Central memory CD8-positive, alpha-beta T cell (primary cell): Measurements from ENCODE around the gene HDGFL2.

ENCODE experiments used
- ATAC-seq: fragments of 150-1000 bp; cut with Tn5 transposase; replicated peaks from 2 replicates; pipeline ENCODE4 v1.10.0; 2022; ENCODE audit warnings: mild to moderate bottlenecking, moderate FRiP score, moderate number of reproducible peaks; ENCODE audit not compliant: poor library complexity, severe bottlenecking; ENCODE audit errors: extremely low read depth
- DNase-seq, 2 donors: peaks; one replicate each; pipeline ENCODE4 v3.0.0; 2021; ENCODE audit warnings: low spot score in 2 of 2
- H3K27ac Mint-ChIP-seq: one replicate; pipeline ENCODE4 v1.8.0; 2022; ENCODE audit warnings: low read depth, mild to moderate bottlenecking, moderate library complexity, mixed read lengths
- H3K27me3 Mint-ChIP-seq: one replicate; pipeline ENCODE4 v1.8.0; 2022; ENCODE audit warnings: mixed read lengths
- H3K36me3 Mint-ChIP-seq: one replicate; pipeline ENCODE4 v1.8.0; 2022; ENCODE audit warnings: mild to moderate bottlenecking, moderate library complexity, mixed read lengths; ENCODE audit not compliant: insufficient read depth
- H3K4me1 Mint-ChIP-seq: one replicate; pipeline ENCODE4 v1.8.0; 2022; ENCODE audit warnings: mixed read lengths
- H3K4me3 Mint-ChIP-seq: one replicate; pipeline ENCODE4 v1.8.0; 2022; ENCODE audit warnings: mild to moderate bottlenecking, moderate library complexity, mixed read lengths
- H3K9me3 Mint-ChIP-seq: one replicate; pipeline ENCODE4 v1.8.0; 2022; ENCODE audit warnings: mixed read lengths

The HDGFL2 gene

DNA sequence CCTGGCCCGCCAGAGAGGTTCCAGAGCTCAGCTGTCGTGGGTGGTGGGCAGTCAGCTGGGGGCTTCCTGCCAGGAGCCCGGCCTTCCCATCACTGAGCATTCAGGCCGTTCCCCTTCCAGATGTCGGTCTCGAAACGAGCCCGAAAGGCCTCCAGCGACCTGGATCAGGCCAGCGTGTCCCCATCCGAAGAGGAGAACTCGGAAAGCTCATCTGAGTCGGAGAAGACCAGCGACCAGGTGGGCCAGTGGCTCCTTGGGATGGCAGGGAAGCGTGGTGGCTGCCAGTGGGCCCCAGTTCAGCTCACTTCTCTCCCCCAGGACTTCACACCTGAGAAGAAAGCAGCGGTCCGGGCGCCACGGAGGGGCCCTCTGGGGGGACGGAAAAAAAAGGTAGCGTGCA lies 19.3 kb downstream of the HDGFL2 start:
- peaks cover 5% of the 10 kb centered on the region for H3K4me1 Mint-ChIP-seq
- H3K36me3 Mint-ChIP-seq, result peaks cover 13% of the 10 kb centered on the region
- H3K27me3 Mint-ChIP-seq, result no peaks in the 10 kb centered on the region
- no peak overlapping the region for H3K27ac Mint-ChIP-seq
- H3K9me3 Mint-ChIP-seq, result no peaks in the 10 kb centered on the region
- no peak overlapping the region for H3K4me3 Mint-ChIP-seq
- DNase-seq, result no peak
- no peak for ATAC-seq

DNA sequence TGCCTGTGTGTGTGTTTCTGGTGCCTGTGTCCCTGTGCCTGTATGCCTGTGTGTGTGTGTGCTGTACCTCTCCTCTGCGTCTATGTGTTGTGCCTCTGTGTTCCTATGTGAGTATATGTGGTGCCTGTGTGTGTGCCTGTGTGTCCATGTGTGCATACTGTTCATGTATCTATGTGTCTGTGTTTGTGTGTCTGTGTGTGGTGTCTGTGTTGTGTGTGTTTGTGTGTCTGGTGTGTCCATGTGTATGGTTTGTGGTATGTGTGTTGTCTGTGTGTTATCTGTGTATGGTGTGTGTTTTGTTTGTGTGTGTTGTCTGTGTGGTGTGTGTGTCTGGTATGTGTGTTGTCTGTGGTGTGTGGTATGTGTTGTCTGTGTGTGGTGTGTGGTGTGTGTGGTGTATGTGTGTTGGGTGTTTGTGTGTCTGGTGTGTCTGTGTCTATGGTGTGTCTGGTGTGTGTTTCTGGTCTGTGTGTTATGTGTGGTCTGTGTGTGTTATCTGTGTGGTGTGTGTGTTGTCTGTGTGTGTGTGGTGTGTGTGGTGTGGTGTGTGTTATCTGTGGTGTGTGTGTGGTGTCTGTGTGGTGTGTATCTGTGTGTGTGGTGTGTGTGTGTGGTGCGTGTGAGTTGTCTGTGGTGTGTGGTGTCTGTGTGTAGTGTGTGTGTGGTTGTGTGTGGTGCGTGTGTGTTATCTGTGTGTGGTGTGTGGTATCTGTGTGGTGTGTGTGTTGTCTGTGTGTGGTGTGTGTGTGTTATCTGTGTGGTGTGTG lies 20.4 kb downstream of the HDGFL2 start:
- no peaks in the 10 kb centered on the region for H3K27me3 Mint-ChIP-seq
- H3K4me3 Mint-ChIP-seq, result no peak overlapping the region
- DNase-seq (no peak), ATAC-seq (no peak)
- H3K9me3 Mint-ChIP-seq, result no peaks in the 10 kb centered on the region
- H3K4me1 Mint-ChIP-seq, result no peaks in the 10 kb centered on the region
- no peak overlapping the region for H3K27ac Mint-ChIP-seq
- H3K36me3 Mint-ChIP-seq, result peaks cover 13% of the 10 kb centered on the region

DNA sequence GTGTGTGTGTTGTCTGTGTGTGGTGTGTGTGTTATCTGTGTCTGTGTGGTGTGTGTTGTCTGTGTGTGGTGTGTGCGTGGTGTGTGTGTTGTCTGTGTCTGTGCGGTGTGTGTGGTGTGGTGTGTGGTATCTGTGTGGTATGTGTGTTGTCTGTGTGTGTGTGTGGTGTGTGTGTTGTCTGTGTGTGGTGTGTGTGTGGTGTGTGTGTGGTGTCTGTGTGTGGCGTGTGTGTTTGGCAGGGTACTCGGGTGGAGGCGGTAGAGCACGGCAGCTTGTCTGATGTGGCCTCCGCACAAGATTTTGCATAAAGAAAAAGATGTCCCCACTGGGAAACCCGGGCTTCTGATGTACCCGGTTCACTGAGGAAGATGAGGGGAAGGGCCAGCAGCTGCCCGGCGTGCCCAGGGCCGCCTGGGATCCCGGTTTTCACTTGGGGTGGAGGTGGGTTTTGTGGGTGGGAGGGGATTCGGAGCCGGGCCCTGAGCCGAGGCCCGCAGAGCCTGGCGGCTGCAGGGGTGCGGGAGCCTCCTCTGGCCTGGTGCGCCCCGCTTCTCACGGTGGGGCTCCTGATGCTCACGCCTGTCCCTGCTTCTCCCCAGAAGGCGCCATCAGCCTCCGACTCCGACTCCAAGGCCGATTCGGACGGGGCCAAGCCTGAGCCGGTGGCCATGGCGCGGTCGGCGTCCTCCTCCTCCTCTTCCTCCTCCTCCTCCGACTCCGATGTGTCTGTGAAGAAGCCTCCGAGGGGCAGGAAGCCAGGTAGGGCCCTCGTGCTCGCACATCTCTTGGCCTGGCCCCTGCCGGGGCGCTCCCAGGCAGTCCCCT lies 21.2 kb downstream of the HDGFL2 start:
- Mint-ChIP-seq H3K9me3 (no peaks in the 10 kb centered on the region), H3K27ac (no peak overlapping the region), H3K36me3 (peaks cover 13% of the 10 kb centered on the region), H3K4me3 (no peak overlapping the region), H3K27me3 (no peaks in the 10 kb centered on the region), H3K4me1 (no peaks in the 10 kb centered on the region)
- DNase-seq (no peak), ATAC-seq (no peak)

DNA sequence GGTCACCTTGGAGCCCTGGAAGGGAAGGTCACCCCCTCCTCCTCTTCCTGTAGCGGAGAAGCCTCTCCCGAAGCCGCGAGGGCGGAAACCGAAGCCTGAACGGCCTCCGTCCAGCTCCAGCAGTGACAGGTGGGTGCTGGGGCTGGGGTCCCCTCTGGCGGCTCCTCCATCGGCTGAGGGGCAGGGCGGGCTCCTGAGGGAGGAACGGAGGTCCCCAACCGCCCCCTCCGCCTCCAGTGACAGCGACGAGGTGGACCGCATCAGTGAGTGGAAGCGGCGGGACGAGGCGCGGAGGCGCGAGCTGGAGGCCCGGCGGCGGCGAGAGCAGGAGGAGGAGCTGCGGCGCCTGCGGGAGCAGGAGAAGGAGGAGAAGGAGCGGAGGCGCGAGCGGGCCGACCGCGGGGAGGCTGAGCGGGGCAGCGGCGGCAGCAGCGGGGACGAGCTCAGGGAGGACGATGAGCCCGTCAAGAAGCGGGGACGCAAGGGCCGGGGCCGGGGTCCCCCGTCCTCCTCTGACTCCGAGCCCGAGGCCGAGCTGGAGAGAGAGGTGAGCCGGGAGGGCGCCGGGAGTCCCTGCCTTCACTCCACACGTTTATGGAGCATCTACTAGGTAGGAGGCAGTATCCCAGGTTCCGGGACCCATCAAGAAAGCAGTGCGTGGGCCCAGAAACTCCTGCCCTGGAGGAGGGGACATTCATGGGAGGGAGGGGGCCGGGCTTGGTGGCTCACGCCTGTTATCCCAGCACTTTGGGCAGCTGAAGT lies 22.0 kb downstream of the HDGFL2 start:
- Mint-ChIP-seq H3K27me3 (no peaks in the 10 kb centered on the region), H3K36me3 (peaks cover 13% of the 10 kb centered on the region), H3K27ac (no peak overlapping the region), H3K4me3 (no peak overlapping the region), H3K9me3 (no peaks in the 10 kb centered on the region), H3K4me1 (no peaks in the 10 kb centered on the region)
- no peak for DNase-seq
- no peak for ATAC-seq

DNA sequence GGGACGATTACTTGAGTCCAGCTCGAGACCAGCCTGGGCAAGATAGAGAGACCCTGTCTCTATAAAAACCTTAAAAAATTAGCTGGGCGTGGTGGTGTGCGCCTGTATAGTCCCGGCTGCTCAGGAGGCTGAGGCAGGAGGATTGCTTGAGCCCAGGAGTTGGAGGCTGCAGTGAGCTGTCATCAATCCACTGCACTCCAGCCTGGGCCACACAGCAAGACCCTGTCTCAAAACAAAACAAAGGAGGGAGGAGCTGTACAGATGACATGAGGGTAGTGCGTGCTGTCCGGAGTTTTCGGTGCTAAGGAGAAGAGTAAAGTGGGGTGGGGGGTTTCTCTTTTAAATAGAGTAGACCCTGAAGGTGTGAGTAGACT lies 22.6 kb downstream of the HDGFL2 start:
- ATAC-seq (no peak), DNase-seq (no peak)
- H3K27me3 Mint-ChIP-seq, result no peaks in the 10 kb centered on the region
- no peaks in the 10 kb centered on the region for H3K9me3 Mint-ChIP-seq
- peaks cover 13% of the 10 kb centered on the region for H3K36me3 Mint-ChIP-seq
- H3K4me1 Mint-ChIP-seq, result no peaks in the 10 kb centered on the region
- no peak overlapping the region for H3K4me3 Mint-ChIP-seq
- H3K27ac Mint-ChIP-seq, result no peak overlapping the region

DNA sequence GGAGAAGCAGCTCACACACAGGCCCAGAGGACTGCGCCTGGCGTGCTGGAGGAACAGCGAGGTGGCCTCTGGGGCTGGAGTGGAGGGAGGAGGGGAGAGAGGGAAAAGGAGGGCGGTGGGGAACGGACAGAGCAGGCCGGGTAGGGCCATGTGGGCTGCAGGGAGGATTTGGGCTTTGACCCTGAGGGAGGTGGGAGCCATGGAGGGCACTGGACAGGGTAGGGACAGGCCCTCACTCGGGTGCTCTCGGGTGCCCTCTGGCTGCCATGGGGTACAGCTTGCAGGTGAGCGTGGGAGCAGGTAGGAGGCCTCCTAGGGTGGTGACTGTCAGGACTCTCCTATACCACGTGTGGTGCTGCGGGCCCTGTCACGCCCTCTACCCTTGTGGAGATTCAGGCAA lies 23.4 kb downstream of the HDGFL2 start:
- Mint-ChIP-seq H3K27me3 (no peaks in the 10 kb centered on the region), H3K9me3 (no peaks in the 10 kb centered on the region), H3K4me3 (no peak overlapping the region), H3K4me1 (no peaks in the 10 kb centered on the region), H3K27ac (no peak overlapping the region), H3K36me3 (peaks cover 9% of the 10 kb centered on the region)
- DNase-seq (no peak), ATAC-seq (no peak)

DNA sequence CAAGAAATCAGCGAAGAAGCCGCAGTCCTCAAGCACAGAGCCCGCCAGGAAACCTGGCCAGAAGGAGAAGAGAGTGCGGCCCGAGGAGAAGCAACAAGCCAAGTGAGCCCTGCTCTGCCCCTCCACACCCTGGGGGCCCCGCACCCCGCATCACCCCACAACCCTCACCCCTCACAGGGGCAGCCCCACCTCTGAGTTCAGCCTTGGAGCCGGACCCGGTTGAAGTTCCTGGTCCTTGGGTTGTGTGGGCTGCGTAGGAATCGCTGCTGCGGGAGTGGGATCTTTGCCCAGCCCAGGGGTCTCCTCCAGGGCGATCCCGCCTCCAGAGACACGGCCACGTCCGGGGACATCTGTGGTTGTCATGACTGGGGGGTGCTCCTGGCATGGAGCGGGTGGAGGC lies 24.2 kb downstream of the HDGFL2 start:
- H3K4me3 Mint-ChIP-seq, result no peak overlapping the region
- H3K4me1 Mint-ChIP-seq, result no peaks in the 10 kb centered on the region
- no peak for ATAC-seq
- no peak for DNase-seq
- no peaks in the 10 kb centered on the region for H3K9me3 Mint-ChIP-seq
- H3K27me3 Mint-ChIP-seq, result no peaks in the 10 kb centered on the region
- H3K27ac Mint-ChIP-seq, result no peak overlapping the region
- peaks cover 7% of the 10 kb centered on the region for H3K36me3 Mint-ChIP-seq

DNA sequence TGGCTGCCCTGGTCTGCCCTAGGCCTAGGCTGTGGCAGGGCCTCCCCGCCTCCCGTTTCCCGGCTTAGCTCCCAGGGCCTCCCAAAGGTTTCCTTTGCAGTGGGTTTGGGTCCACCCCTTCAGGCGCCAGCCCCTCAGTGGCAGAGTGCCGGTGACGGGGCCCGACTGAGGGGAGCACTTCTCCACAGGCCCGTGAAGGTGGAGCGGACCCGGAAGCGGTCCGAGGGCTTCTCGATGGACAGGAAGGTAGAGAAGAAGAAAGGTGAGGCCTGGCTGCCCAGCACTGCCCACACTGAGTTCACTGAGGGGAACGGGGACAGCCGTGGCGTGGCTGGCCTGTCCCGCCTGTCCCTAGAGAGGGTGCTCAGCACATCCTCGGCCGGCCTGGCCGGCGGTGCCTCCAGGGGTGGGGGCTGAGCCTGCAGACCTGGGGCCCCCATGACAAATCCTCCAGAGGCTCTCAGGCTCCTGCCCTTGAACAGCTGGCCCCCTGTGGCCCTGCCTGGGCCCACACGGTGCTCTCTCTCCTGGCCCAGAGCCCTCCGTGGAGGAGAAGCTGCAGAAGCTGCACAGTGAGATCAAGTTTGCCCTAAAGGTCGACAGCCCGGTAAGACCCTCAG lies 25.8 kb downstream of the HDGFL2 start:
- Mint-ChIP-seq H3K9me3 (no peaks in the 10 kb centered on the region), H3K36me3 (peaks cover 7% of the 10 kb centered on the region), H3K4me1 (no peaks in the 10 kb centered on the region), H3K27ac (no peak overlapping the region), H3K27me3 (no peaks in the 10 kb centered on the region), H3K4me3 (no peak overlapping the region)
- DNase-seq (no peak), ATAC-seq (no peak)

DNA sequence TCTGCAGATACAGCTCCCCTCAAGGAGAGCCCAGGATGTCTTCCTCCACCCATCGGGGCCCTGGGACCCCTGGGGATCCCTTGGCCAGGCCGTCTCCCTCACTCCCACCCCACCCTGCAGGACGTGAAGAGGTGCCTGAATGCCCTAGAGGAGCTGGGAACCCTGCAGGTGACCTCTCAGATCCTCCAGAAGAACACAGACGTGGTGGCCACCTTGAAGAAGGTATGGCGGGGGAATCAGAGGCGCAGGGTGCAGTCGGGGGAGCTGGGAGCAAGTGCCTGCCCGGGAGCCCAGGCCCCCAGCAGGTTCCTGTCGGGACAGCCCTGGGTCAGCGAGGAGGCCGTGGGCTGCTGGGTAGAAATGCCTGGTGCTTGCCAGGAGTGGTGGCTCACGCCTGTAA lies 26.6 kb downstream of the HDGFL2 start:
- H3K36me3 Mint-ChIP-seq, result peaks cover 7% of the 10 kb centered on the region
- no peaks in the 10 kb centered on the region for H3K9me3 Mint-ChIP-seq
- DNase-seq (no peak), ATAC-seq (no peak)
- H3K4me3 Mint-ChIP-seq, result no peak overlapping the region
- no peak overlapping the region for H3K27ac Mint-ChIP-seq
- H3K4me1 Mint-ChIP-seq, result no peaks in the 10 kb centered on the region
- no peaks in the 10 kb centered on the region for H3K27me3 Mint-ChIP-seq

DNA sequence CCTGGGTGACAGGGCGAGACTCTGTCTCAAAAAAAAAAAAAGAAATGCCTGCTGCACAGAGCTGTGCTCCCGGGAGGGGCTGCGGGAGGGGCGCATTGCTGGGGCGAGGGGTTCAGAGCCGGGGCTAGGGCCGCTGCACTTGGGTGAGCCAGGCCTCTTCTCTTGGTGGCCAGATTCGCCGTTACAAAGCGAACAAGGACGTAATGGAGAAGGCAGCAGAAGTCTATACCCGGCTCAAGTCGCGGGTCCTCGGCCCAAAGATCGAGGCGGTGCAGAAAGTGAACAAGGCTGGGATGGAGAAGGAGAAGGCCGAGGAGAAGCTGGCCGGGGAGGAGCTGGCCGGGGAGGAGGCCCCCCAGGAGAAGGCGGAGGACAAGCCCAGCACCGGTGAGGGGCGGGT lies 27.2 kb downstream of the HDGFL2 start:
- H3K4me1 Mint-ChIP-seq, result no peaks in the 10 kb centered on the region
- peaks cover 7% of the 10 kb centered on the region for H3K36me3 Mint-ChIP-seq
- no peak overlapping the region for H3K27ac Mint-ChIP-seq
- H3K9me3 Mint-ChIP-seq, result no peaks in the 10 kb centered on the region
- DNase-seq (no peak), ATAC-seq (no peak)
- no peak overlapping the region for H3K4me3 Mint-ChIP-seq
- H3K27me3 Mint-ChIP-seq, result no peaks in the 10 kb centered on the region

DNA sequence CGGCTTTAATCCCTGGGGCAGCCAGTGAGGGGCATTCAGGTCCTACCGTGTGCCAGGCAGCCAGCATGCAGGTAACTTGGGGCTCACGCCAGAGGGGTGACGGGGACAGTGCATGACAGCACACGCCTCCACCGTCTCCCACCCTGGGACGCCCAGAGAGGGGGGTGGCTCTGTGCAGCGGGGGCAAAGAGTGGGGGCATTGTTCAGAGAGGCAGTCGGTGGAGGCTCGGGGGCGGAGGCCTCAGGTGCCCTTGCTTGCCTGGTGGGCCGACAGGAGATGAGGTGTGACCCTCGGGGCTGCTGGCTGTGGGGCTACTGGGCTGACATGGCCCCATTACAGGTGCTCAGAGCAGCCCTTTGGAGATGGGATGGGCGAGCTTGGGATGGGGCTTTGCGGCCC lies 27.8 kb downstream of the HDGFL2 start:
- Mint-ChIP-seq H3K27me3 (no peaks in the 10 kb centered on the region), H3K4me1 (no peaks in the 10 kb centered on the region), H3K4me3 (no peak overlapping the region), H3K36me3 (peaks cover 7% of the 10 kb centered on the region), H3K27ac (no peak overlapping the region), H3K9me3 (no peaks in the 10 kb centered on the region)
- ATAC-seq (no peak), DNase-seq (no peak)

DNA sequence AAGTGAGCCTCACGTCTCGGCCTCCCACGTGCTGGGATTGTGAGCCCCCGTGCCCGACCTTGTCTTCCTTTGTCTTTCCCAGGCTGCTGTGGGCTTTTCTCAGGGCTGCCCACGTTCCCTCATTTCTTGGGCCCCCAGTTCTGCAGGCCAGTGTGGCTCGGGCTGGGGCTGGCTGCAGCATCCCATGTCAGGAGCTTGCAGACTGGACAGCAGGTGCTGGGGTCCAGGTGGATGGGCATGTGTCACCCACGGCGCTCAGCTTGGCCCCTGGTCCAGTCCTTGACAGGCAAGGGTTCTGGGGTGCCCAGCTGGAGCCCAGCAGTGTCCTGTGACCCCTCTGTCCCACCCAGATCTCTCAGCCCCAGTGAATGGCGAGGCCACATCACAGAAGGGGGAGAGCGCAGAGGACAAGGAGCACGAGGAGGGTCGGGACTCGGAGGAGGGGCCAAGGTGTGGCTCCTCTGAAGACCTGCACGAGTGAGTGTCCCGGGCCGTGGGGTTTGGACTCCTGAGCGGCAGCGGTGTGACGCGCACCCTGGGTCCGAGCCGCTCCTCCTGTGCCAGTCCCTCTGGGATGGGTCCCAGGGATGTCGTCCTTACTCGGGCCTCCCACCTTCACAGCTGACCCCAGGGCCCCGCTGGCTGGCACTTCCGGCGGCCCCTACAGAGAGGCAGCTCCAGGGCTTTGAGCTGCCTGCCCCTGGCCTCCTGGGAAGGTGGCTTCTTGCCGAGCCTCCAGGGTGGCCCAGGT lies 28.9 kb downstream of the HDGFL2 start:
- peaks cover 5% of the 10 kb centered on the region for H3K4me1 Mint-ChIP-seq
- peaks cover 7% of the 10 kb centered on the region for H3K36me3 Mint-ChIP-seq
- no peak overlapping the region for H3K27ac Mint-ChIP-seq
- no peak overlapping the region for H3K4me3 Mint-ChIP-seq
- no peaks in the 10 kb centered on the region for H3K27me3 Mint-ChIP-seq
- ATAC-seq, result no peak
- no peak for DNase-seq
- H3K9me3 Mint-ChIP-seq, result no peaks in the 10 kb centered on the region
